Measurements from ENCODE around the gene TMTC2.
A peak's percentile ranks its signal among the peaks of the same experiment; 100 is the strongest.

- TF ChIP-seq GATA3 (IDR thresholded peaks at IDR 0.05; ENCODE audit: low read depth, low read length) (no peak), GATA2 (IDR thresholded peaks at IDR 0.05; ENCODE audit: low read depth, low read length) (peak; percentile 20; the same call in 1 of the 2 replicates)
Observed at GRCh38 chr12:82730953-82731459, 44.3 kb downstream of the TMTC2 start.
